ENCODE measurements around the gene LMLN.

- TF ChIP-seq RARB (CRISPR knock-in tag; IDR thresholded peaks at IDR 0.05) (no peak), ISL1 (CRISPR knock-in tag; IDR thresholded peaks at IDR 0.05) (no peak), ZFP3 (CRISPR knock-in tag; IDR thresholded peaks at IDR 0.05) (no peak), SNAI2 (CRISPR knock-in tag; IDR thresholded peaks at IDR 0.05) (no peak), CSDC2 (CRISPR knock-in tag; IDR thresholded peaks at IDR 0.05) (no peak), TCF4 (CRISPR knock-in tag; IDR thresholded peaks at IDR 0.05; ENCODE audit: borderline replicate concordance) (no peak), GLIS3 (CRISPR knock-in tag; IDR thresholded peaks at IDR 0.05) (no peak), ZC3H10 (CRISPR knock-in tag; IDR thresholded peaks at IDR 0.05) (no peak), ARNTL (CRISPR knock-in tag; IDR thresholded peaks at IDR 0.05; ENCODE audit: borderline replicate concordance, low read depth) (no peak)
- TF ChIP-seq, protein P1, sequence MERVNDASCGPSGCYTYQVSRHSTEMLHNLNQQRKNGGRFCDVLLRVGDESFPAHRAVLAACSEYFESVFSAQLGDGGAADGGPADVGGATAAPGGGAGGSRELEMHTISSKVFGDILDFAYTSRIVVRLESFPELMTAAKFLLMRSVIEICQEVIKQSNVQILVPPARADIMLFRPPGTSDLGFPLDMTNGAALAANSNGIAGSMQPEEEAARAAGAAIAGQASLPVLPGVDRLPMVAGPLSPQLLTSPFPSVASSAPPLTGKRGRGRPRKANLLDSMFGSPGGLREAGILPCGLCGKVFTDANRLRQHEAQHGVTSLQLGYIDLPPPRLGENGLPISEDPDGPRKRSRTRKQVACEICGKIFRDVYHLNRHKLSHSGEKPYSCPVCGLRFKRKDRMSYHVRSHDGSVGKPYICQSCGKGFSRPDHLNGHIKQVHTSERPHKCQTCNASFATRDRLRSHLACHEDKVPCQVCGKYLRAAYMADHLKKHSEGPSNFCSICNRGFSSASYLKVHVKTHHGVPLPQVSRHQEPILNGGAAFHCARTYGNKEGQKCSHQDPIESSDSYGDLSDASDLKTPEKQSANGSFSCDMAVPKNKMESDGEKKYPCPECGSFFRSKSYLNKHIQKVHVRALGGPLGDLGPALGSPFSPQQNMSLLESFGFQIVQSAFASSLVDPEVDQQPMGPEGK (CRISPR knock-in tag; IDR thresholded peaks at IDR 0.05; ENCODE audit: borderline replicate concordance) = no peak
- TF ChIP-seq, protein P2, sequence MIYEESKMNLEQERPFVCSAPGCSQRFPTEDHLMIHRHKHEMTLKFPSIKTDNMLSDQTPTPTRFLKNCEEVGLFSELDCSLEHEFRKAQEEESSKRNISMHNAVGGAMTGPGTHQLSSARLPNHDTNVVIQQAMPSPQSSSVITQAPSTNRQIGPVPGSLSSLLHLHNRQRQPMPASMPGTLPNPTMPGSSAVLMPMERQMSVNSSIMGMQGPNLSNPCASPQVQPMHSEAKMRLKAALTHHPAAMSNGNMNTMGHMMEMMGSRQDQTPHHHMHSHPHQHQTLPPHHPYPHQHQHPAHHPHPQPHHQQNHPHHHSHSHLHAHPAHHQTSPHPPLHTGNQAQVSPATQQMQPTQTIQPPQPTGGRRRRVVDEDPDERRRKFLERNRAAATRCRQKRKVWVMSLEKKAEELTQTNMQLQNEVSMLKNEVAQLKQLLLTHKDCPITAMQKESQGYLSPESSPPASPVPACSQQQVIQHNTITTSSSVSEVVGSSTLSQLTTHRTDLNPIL (CRISPR knock-in tag; IDR thresholded peaks at IDR 0.05; ENCODE audit: low read depth) = no peak
- TF ChIP-seq, protein P3, sequence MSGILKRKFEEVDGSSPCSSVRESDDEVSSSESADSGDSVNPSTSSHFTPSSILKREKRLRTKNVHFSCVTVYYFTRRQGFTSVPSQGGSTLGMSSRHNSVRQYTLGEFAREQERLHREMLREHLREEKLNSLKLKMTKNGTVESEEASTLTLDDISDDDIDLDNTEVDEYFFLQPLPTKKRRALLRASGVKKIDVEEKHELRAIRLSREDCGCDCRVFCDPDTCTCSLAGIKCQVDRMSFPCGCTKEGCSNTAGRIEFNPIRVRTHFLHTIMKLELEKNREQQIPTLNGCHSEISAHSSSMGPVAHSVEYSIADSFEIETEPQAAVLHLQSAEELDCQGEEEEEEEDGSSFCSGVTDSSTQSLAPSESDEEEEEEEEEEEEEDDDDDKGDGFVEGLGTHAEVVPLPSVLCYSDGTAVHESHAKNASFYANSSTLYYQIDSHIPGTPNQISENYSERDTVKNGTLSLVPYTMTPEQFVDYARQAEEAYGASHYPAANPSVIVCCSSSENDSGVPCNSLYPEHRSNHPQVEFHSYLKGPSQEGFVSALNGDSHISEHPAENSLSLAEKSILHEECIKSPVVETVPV (CRISPR knock-in tag; IDR thresholded peaks at IDR 0.05) = no peak
Observed at GRCh38 chr3:197952440-197952839, 7.6 kb upstream of the LMLN start.
